ENCODE measurements around the gene VAV3.
A peak's percentile ranks its signal among the peaks of the same experiment; 100 is the strongest.
"Not testable (repeated sequence)": the region's sequence is repeated elsewhere in the genome, so short reads cannot be mapped to it uniquely, and the experiment has no call there.

The VAV3 gene

GRCh38 chr1:107965110-107965991 lies at the start of gene VAV3:
Gene VAV3 (minus strand): TSS chr1:107965180. CDS start chr1:107964869, 311 bp downstream.
- peak; percentile 88 for DNase-seq

- DNase-seq: no peak
Observed at GRCh38 chr1:108012553-108012952, 47.6 kb upstream of the VAV3 start.

GRCh38 chr1:108011295-108011694 lies 46.3 kb upstream of the VAV3 start:
- DNase-seq: no peak

- DNase-seq: no peak
Observed at GRCh38 chr1:108010581-108010980, 45.6 kb upstream of the VAV3 start.

- DNase-seq: no peak
Observed at GRCh38 chr1:108009603-108010195, 44.7 kb upstream of the VAV3 start.

- DNase-seq: no peak
Observed at GRCh38 chr1:108007531-108007930, 42.6 kb upstream of the VAV3 start.

GRCh38 chr1:108007070-108007469 lies 42.1 kb upstream of the VAV3 start:
- no peak for DNase-seq

GRCh38 chr1:108004919-108005318 lies 39.9 kb upstream of the VAV3 start:
- not testable (repeated sequence) for DNase-seq

GRCh38 chr1:108000620-108001111 lies 35.7 kb upstream of the VAV3 start:
- peak; percentile 97 for DNase-seq

GRCh38 chr1:108000184-108000583 lies 35.2 kb upstream of the VAV3 start:
- DNase-seq: peak; percentile 35

GRCh38 chr1:107997866-107998265 lies 32.9 kb upstream of the VAV3 start:
- DNase-seq: no peak

GRCh38 chr1:107993920-107994319 lies 28.9 kb upstream of the VAV3 start:
- DNase-seq: no peak

- no peak for DNase-seq
Observed at GRCh38 chr1:107992347-107992746, 27.4 kb upstream of the VAV3 start.

- no peak for DNase-seq
Observed at GRCh38 chr1:107991371-107992066, 26.5 kb upstream of the VAV3 start.

GRCh38 chr1:107990606-107991005 lies 25.6 kb upstream of the VAV3 start:
- no peak for DNase-seq

- no peak for DNase-seq
Observed at GRCh38 chr1:107981277-107981676, 16.3 kb upstream of the VAV3 start.

- DNase-seq: no peak
Observed at GRCh38 chr1:107979926-107980325, 14.9 kb upstream of the VAV3 start.

- no peak for DNase-seq
Observed at GRCh38 chr1:107979088-107979487, 14.1 kb upstream of the VAV3 start.

- DNase-seq: peak; percentile 38
Observed at GRCh38 chr1:107976836-107977235, 11.9 kb upstream of the VAV3 start.

- no peak for DNase-seq
Observed at GRCh38 chr1:107976431-107976830, 11.5 kb upstream of the VAV3 start.

- DNase-seq: no peak
Observed at GRCh38 chr1:107975851-107976250, 10.9 kb upstream of the VAV3 start.

- no peak for DNase-seq
Observed at GRCh38 chr1:107974090-107974489, 9.1 kb upstream of the VAV3 start.

GRCh38 chr1:107972391-107973180 lies 7.6 kb upstream of the VAV3 start:
- DNase-seq: no peak
